ENCODE measurements around the gene CRYGN.

CRYGN gene

GRCh38 chr7:151469281-151469680 lies 29.3 kb upstream of the CRYGN start:
- DNase-seq (ENCODE audit: low read depth): no peak
- TF ChIP-seq CTCF (conservative IDR thresholded peaks at IDR 0.05; ENCODE audit: low read length): no peak
- no peak overlapping the region for H3K4me3 ChIP-seq (ENCODE audit: low read length)

GRCh38 chr7:151468217-151469018 lies 28.5 kb upstream of the CRYGN start:
- no peak overlapping the region for H3K4me3 ChIP-seq (ENCODE audit: low read length)
- TF ChIP-seq CTCF (conservative IDR thresholded peaks at IDR 0.05; ENCODE audit: low read length): no peak
- no peak for DNase-seq (ENCODE audit: low read depth)

- H3K4me3 ChIP-seq (ENCODE audit: low read length): no peak overlapping the region
- no peak for TF ChIP-seq CTCF (conservative IDR thresholded peaks at IDR 0.05; ENCODE audit: low read length)
- DNase-seq (ENCODE audit: low read depth): no peak
These were observed 25.2 kb upstream of the CRYGN start for GRCh38 chr7:151465169-151465568.

GRCh38 chr7:151462306-151462779 lies 22.4 kb upstream of the CRYGN start:
- no peak for DNase-seq (ENCODE audit: low read depth)

GRCh38 chr7:151461942-151462230 lies 21.9 kb upstream of the CRYGN start:
- no peak for TF ChIP-seq CTCF (conservative IDR thresholded peaks at IDR 0.05; ENCODE audit: low read length)
- no peak for DNase-seq (ENCODE audit: low read depth)
- H3K4me3 ChIP-seq (ENCODE audit: low read length): no peak overlapping the region

More at GRCh38 chr7:151462306-151462779, 22.4 kb upstream of the CRYGN start:
- no peak overlapping the region for H3K4me3 ChIP-seq (ENCODE audit: low read length)
- no peak for TF ChIP-seq CTCF (conservative IDR thresholded peaks at IDR 0.05; ENCODE audit: low read length)

- peak; percentile 21 for DNase-seq (ENCODE audit: low read depth)
- H3K4me3 ChIP-seq (ENCODE audit: low read length): no peak overlapping the region
- no peak for TF ChIP-seq CTCF (conservative IDR thresholded peaks at IDR 0.05; ENCODE audit: low read length)
These were observed 21.4 kb upstream of the CRYGN start for GRCh38 chr7:151461096-151461941.
